H1 (cell line): Measurements from ENCODE around the gene CPD. TPM values are rescaled to one million over a fixed set of nuclear protein-coding genes. Genes with fewer than 3 reads are reported as not detected.

Experiments
- CTCF ChIA-PET: fragments of 300-600 bp; sonication (Branson Sonifier 250); formaldehyde crosslinking; loops from one replicate; lab custom pipeline; 2021; ENCODE audit not compliant: partially characterized antibody; lab: Charles Lee
- POLR2A ChIA-PET: fragments of 300-600 bp; sonication (Branson Sonifier 250); formaldehyde crosslinking; loops from one replicate; lab custom pipeline; 2021; ENCODE audit warnings: inconsistent platforms; ENCODE audit not compliant: partially characterized antibody; lab: Charles Lee
- DNase-seq, 2 experiments: peaks; one replicate each; pipeline versions ENCODE4 v3.0.0 to v3.0.0-alpha.2; 2010 to 2022; ENCODE audit warnings: low spot score in 2 of 2, low read depth in 1 of 2, mixed read lengths in 1 of 2
- FAIRE-seq: peaks from 2 replicates; lab custom pipeline; 2011; peaks lifted over from hg19 to GRCh38; lab: Jason Lieb, UNC
- H2AFZ ChIP-seq: 2 replicates; pipeline ENCODE4 v1.8.1; 2012; ENCODE audit warnings: low read length, inconsistent platforms
- H2AK5ac ChIP-seq: 2 replicates; pipeline ENCODE4 v1.6.1; 2013; ENCODE audit warnings: low read depth, low read length
- H2BK120ac ChIP-seq: replicated peaks from 2 replicates; pipeline ENCODE3; 2013; ENCODE audit warnings: low read depth, low read length, inconsistent platforms
- H2BK12ac ChIP-seq: 2 replicates; pipeline ENCODE4 v1.6.1; 2013; ENCODE audit warnings: low read depth, low read length
- H2BK15ac ChIP-seq: 2 replicates; pipeline ENCODE4 v1.6.1; 2013; ENCODE audit warnings: low read length
- H2BK20ac ChIP-seq: 2 replicates; pipeline ENCODE4 v1.6.1; 2013; ENCODE audit warnings: low read length
- H2BK5ac ChIP-seq: 2 replicates; pipeline ENCODE4 v1.6.1; 2013; ENCODE audit warnings: low read depth, low read length
- H3K14ac ChIP-seq: 2 replicates; pipeline ENCODE4 v1.6.1; 2013; ENCODE audit warnings: inconsistent platforms; ENCODE audit not compliant: insufficient read length
- H3K18ac ChIP-seq: 2 replicates; pipeline ENCODE4 v1.6.1; 2013; ENCODE audit warnings: low read length; ENCODE audit errors: extremely low read depth
- H3K23ac ChIP-seq: 2 replicates; pipeline ENCODE4 v1.6.1; 2013; ENCODE audit warnings: inconsistent platforms; ENCODE audit not compliant: insufficient read length
- H3K23me2 ChIP-seq: 2 replicates; pipeline ENCODE4 v1.6.1; 2013; ENCODE audit warnings: low read depth, low read length
- H3K27ac ChIP-seq: 2 replicates; pipeline ENCODE4 v1.6.1; 2011; ENCODE audit warnings: low read depth, low read length, inconsistent platforms
- H3K27me3 ChIP-seq, 4 experiments: replicated peaks in 1 of 4; 1 replicate in 1 of 4; 2 replicates in 3 of 4; pipeline versions ENCODE4 v1.6.1 to v1.8.1; 2011 to 2013; ENCODE audit warnings: low read length in 3 of 4, mild to moderate bottlenecking in 3 of 4, inconsistent platforms in 2 of 4, mixed read lengths in 2 of 4, moderate library complexity in 1 of 4; ENCODE audit not compliant: control insufficient read depth in 3 of 4, insufficient read depth in 3 of 4; ENCODE audit errors: extremely low read depth in 1 of 4
- H3K36me3 ChIP-seq, 4 experiments: 2 replicates each; pipeline versions ENCODE4 v1.6.1 to v1.8.1; 2011 to 2013; ENCODE audit warnings: mild to moderate bottlenecking in 4 of 4, low read length in 3 of 4, moderate library complexity in 2 of 4, control low read depth in 1 of 4, inconsistent platforms in 1 of 4; ENCODE audit not compliant: insufficient read depth in 4 of 4, control insufficient read depth in 2 of 4
- H3K4ac ChIP-seq: replicated peaks from 2 replicates; pipeline ENCODE3; 2013; ENCODE audit warnings: low read length, low read depth, mixed read lengths, inconsistent platforms; ENCODE audit not compliant: insufficient read length
- H3K4me1 ChIP-seq, 4 experiments: replicated peaks in 1 of 4; 1 replicate in 1 of 4; 2 replicates in 3 of 4; pipeline versions ENCODE4 v1.6.1 to v1.8.1; 2011 to 2013; ENCODE audit warnings: low read length in 3 of 4, inconsistent platforms in 2 of 4, mixed read lengths in 1 of 4; ENCODE audit not compliant: insufficient read depth in 4 of 4, control insufficient read depth in 3 of 4
- H3K4me2 ChIP-seq, 2 experiments: 2 replicates each; pipeline versions ENCODE4 v1.6.1 to v1.8.1; 2011 to 2013; ENCODE audit warnings: low read depth in 2 of 2, low read length in 2 of 2, control low read depth in 1 of 2, inconsistent platforms in 1 of 2, mild to moderate bottlenecking in 1 of 2; ENCODE audit not compliant: insufficient read depth in 1 of 2
- H3K4me3 ChIP-seq, 4 experiments: fragments of 200-600, 300-600 bp in 1 of 4; sonication (generic), shearing (Covaris generic), sonication (Bioruptor Twin) in 1 of 4; 2 replicates each; pipeline versions ENCODE4 v1.5.1 to v1.8.1; 2011 to 2016; ENCODE audit warnings: low read length in 4 of 4, low read depth in 3 of 4, control low read depth in 2 of 4, inconsistent platforms in 2 of 4, mild to moderate bottlenecking in 2 of 4, mixed read lengths in 1 of 4, moderate library complexity in 1 of 4; ENCODE audit not compliant: insufficient read depth in 2 of 4; ENCODE audit errors: extremely low read depth in 1 of 4
- H3K56ac ChIP-seq: replicated peaks from 2 replicates; pipeline ENCODE3; 2013; ENCODE audit warnings: low read depth, mild to moderate bottlenecking, mixed read lengths, low read length, inconsistent platforms; ENCODE audit not compliant: insufficient read length
- H3K79me1 ChIP-seq: 2 replicates; pipeline ENCODE4 v1.6.1; 2013; ENCODE audit warnings: low read depth, low read length, control low read depth
- H3K79me2 ChIP-seq, 2 experiments: 2 replicates each; pipeline versions ENCODE4 v1.6.1 to v1.8.1; 2012 to 2013; ENCODE audit warnings: low read length in 2 of 2, mild to moderate bottlenecking in 2 of 2, inconsistent platforms in 1 of 2; ENCODE audit not compliant: insufficient read depth in 2 of 2, control insufficient read depth in 1 of 2
- H3K9ac ChIP-seq, 4 experiments: replicated peaks in 1 of 4; 1 replicate in 1 of 4; 2 replicates in 3 of 4; pipeline versions ENCODE4 v1.6.1 to v1.8.1; 2011 to 2013; ENCODE audit warnings: low read depth in 3 of 4, low read length in 3 of 4, control low read depth in 2 of 4, mild to moderate bottlenecking in 2 of 4, moderate library complexity in 2 of 4, inconsistent platforms in 1 of 4; ENCODE audit errors: extremely low read depth in 1 of 4
- H3K9me3 ChIP-seq, 2 experiments: 2 replicates each; pipeline versions ENCODE4 v1.6.1 to v1.8.1; 2012 to 2013; ENCODE audit warnings: mild to moderate bottlenecking in 2 of 2, moderate library complexity in 2 of 2, control low read depth in 1 of 2, inconsistent platforms in 1 of 2, low read depth in 1 of 2, low read length in 1 of 2, mixed read lengths in 1 of 2; ENCODE audit not compliant: insufficient read depth in 2 of 2
- H4K20me1 ChIP-seq, 2 experiments: replicated peaks in 1 of 2; 2 replicates each; pipeline versions ENCODE3 to v1.8.1; 2011 to 2013; ENCODE audit warnings: inconsistent platforms in 2 of 2, low read length in 2 of 2, mild to moderate bottlenecking in 1 of 2; ENCODE audit not compliant: insufficient read depth in 2 of 2, control insufficient read depth in 1 of 2
- H4K5ac ChIP-seq: 2 replicates; pipeline ENCODE4 v1.6.1; 2013; ENCODE audit warnings: low read length, low read depth, mixed read lengths, inconsistent platforms; ENCODE audit not compliant: insufficient read length
- H4K8ac ChIP-seq: 2 replicates; pipeline ENCODE4 v1.8.0; 2013; ENCODE audit warnings: mild to moderate bottlenecking, moderate library complexity, low read length, inconsistent platforms; ENCODE audit not compliant: insufficient read depth; ENCODE audit errors: extremely low read depth
- H4K91ac ChIP-seq: replicated peaks from 2 replicates; pipeline ENCODE3; 2013; ENCODE audit warnings: low read length, mixed read lengths, inconsistent platforms; ENCODE audit not compliant: insufficient read length
- ASH2L ChIP-seq: fragments of 200-600, 300-600 bp; sonication (generic); IDR thresholded peaks from one replicate; pipeline ENCODE4 v1.7.1; 2017; ENCODE audit warnings: low read length
- HDAC2 ChIP-seq, 2 experiments: fragments of 300-600 bp in 1 of 2; sonication (generic) in 1 of 2; IDR thresholded peaks; 2 replicates each; pipeline ENCODE4 v1.6.1; 2011 to 2012; ENCODE audit warnings: low read depth in 2 of 2, low read length in 2 of 2, mild to moderate bottlenecking in 2 of 2, moderate library complexity in 2 of 2, borderline replicate concordance in 1 of 2, inconsistent platforms in 1 of 2
- KDM5A ChIP-seq: fragments of 200-600 bp; IDR thresholded peaks from 2 replicates; pipeline ENCODE4 v1.7.1; 2012; ENCODE audit warnings: mild to moderate bottlenecking, low read length, inconsistent platforms, mixed read lengths
- MAFK ChIP-seq: IDR thresholded peaks from 2 replicates; pipeline ENCODE4 v1.6.1; 2012; ENCODE audit warnings: low read depth, mild to moderate bottlenecking, improper control_type of control experiment, low read length
- NRF1 ChIP-seq: IDR thresholded peaks from 2 replicates; pipeline ENCODE4 v1.6.1; 2011; ENCODE audit warnings: mild to moderate bottlenecking, low read depth, low read length, improper control_type of control experiment
- POLR2A ChIP-seq, 2 experiments: IDR thresholded peaks; 1 replicate in 1 of 2; 2 replicates in 1 of 2; pipeline ENCODE4 v1.6.1; 2011; ENCODE audit warnings: low read depth in 2 of 2, low read length in 2 of 2, mild to moderate bottlenecking in 2 of 2; ENCODE audit errors: control extremely low read depth in 1 of 2
- SAP30 ChIP-seq: fragments of 300-600 bp; sonication (generic); IDR thresholded peaks from 2 replicates; pipeline ENCODE4 v1.7.1; 2012; ENCODE audit warnings: low read length, moderate library complexity, mild to moderate bottlenecking, inconsistent platforms; ENCODE audit not compliant: insufficient read depth, insufficient replicate concordance
- SIRT6 ChIP-seq: IDR thresholded peaks from one replicate; pipeline ENCODE4 v1.7.1; 2012; ENCODE audit warnings: low read length, inconsistent platforms
- SP2 ChIP-seq: IDR thresholded peaks from 2 replicates; pipeline ENCODE4 v1.6.1; 2012; ENCODE audit warnings: mild to moderate bottlenecking, low read length, inconsistent platforms
- TBP ChIP-seq: IDR thresholded peaks from 2 replicates; pipeline ENCODE4 v1.6.1; 2011; ENCODE audit warnings: low read depth, low read length, improper control_type of control experiment
- YY1 ChIP-seq: IDR thresholded peaks from 2 replicates; pipeline ENCODE4 v1.6.1; 2011; ENCODE audit warnings: low read depth, mild to moderate bottlenecking, low read length
- WGBS, 2 experiments: shearing (Covaris generic) in 1 of 2; methylation state at CpG; one replicate each; pipeline versions ENCODE4 v1.1.6 to v1.1.7; 2013 to 2015; ENCODE audit warnings: low lambda C conversion rate in 2 of 2, mixed read lengths in 2 of 2, inconsistent platforms in 1 of 2, low coverage in 1 of 2, missing lambda C conversion rate in 1 of 2; ENCODE audit not compliant: insufficient replicate concordance in 2 of 2, insufficient coverage in 1 of 2, insufficient read length in 1 of 2; ENCODE audit errors: extremely low coverage in 1 of 2, missing lambda C conversion rate in 1 of 2; 5-methylcytosine and 5-hydroxymethylcytosine counted together
- polyA plus RNA-seq, 7 experiments: library from polyadenylated mRNA; depleted of rRNA in 3 of 7; stranded (reverse) in 5 of 7; unstranded in 2 of 7; fragments of >200 nt in 5 of 7; fragments of 200-250 nt in 2 of 7; gene quantifications; 1 replicate in 5 of 7; 2 replicates in 1 of 7; 4 replicates in 1 of 7; pipeline versions ENCODE4 v1.2.1 to v1.2.3, GENCODE V29; 2011 to 2013; ENCODE audit warnings: missing spikeins in 2 of 7, mixed read lengths in 2 of 7
- total RNA-seq: library from RNA; stranded (reverse); fragmentation: NEBNext Ultra II Directional; extraction: Animal tissue kit (Norgen Biotek cat#: 25700); gene quantifications from 2 replicates; pipeline ENCODE4 v1.2.1, GENCODE V29; 2021
- TF ChIP-seq, protein P1 (sequence below): IDR thresholded peaks from 2 replicates; pipeline ENCODE4 v1.6.1; 2012; ENCODE audit warnings: inconsistent platforms

CPD gene
- total and polyA plus RNA-seq, 2 of the 8 experiments (the other 6 are each of a cell fraction or from before 2014, with no cell fraction given), result 8.6 to 46.2 TPM

DNA sequence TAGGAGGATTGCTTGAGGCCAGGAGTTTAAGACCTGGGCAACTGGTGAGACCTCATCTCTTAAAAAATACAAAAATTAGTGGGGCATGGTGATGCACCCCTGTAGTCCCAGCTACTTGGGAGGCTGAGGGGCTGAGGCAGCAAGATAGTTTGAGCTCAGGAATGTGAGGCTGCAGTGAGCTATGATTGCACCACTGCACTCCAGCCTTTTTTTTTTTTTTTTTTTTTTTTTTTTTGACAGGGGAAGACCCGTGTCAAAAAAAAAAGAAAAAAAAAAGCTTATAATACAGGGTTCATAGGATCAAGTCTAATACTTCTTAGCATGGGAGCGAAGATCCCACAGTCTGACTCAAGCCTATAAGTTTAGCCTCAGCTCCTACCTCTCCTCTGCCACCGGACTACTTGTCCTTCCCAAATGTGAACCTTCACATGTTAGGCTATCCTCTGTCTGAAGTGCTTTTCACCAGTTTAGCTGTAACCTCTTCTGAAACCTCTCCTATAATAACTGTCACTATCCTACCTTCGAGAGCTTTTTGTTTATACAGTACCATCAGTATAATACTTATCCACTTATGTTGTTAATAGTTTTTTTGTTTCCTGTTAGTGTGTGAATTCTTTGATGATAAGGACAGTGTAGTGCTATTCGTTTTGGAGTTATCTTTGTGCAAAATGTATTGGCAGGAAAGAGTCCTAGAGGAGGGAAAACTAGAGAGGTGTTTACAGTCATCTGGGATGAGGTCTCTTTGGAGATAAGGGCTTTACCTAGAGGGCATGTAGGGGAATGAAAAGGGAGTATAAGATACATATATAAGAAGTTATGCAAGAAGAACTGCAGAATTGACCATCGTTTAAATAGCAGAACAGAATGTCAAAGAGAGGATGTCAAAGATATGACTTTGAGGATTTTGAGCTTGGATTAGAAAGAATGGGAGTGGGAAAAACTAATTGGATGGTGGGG lies 15.5 kb downstream of the CPD start:
- DNase-seq (no peak), FAIRE-seq (no peak)
- Histone ChIP-seq H3K27me3 (no peaks in the 10 kb centered on the region), H3K36me3 (peaks cover 0 to 4% (median 0%) of the 10 kb centered on the region in 4 experiments; a peak in 1 of 8 replicates), H2BK120ac (no peak overlapping the region), H3K4me1 (no peaks in the 10 kb centered on the region), H3K79me2 (no peaks in the 10 kb centered on the region; a peak in 1 of 4 replicates), H3K9me3 (no peaks in the 10 kb centered on the region), H3K23me2 (no peaks in the 10 kb centered on the region; the same call in 1 of the 2 replicates)
- CTCF ChIA-PET, result no interaction called here
- TF ChIP-seq NRF1 (no peak), MAFK (no peak), KDM5A (no peak), SIRT6 (no peak), SP2 (no peak), ASH2L (no peak), POLR2A (IDR thresholded peaks at IDR 0.05; ENCODE audit: control extremely low read depth in 1 of 2, low read depth in 2 of 2, low read length in 2 of 2) (no peak), SAP30 (no peak), HDAC2 (IDR thresholded peaks at IDR 0.05; ENCODE audit: borderline replicate concordance in 1 of 2, low read depth in 2 of 2, low read length in 2 of 2) (no peak), YY1 (no peak), TBP (no peak)
- TF ChIP-seq, protein P1, sequence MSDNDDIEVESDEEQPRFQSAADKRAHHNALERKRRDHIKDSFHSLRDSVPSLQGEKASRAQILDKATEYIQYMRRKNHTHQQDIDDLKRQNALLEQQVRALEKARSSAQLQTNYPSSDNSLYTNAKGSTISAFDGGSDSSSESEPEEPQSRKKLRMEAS, result no peak
- TF ChIP-seq, all 59 proteins: peak for 0
- H3K14ac ChIP-seq, result no peak overlapping the region
- H4K8ac ChIP-seq, result no peak overlapping the region
- H3K27ac ChIP-seq, result no peak overlapping the region
- H4K5ac ChIP-seq, result no peak overlapping the region
- H4K20me1 ChIP-seq, result no peaks in the 10 kb centered on the region
- no peak overlapping the region for H2BK12ac ChIP-seq
- no peak overlapping the region for H4K91ac ChIP-seq
- H3K9ac ChIP-seq, result no peak overlapping the region; a peak in 1 of 7 replicates
- POLR2A ChIA-PET, result no interaction called here
- WGBS, 2 experiments, result 81% methylated on average over 5 of the region's 6 CpGs; no CpG with 5 or more reads in 1 of the 2 experiments
- no peak overlapping the region for H2BK15ac ChIP-seq
- H3K56ac ChIP-seq, result no peak overlapping the region
- no peaks in the 10 kb centered on the region for H3K79me1 ChIP-seq
- no peak overlapping the region for H3K4ac ChIP-seq
- no peak overlapping the region for H3K18ac ChIP-seq
- H2BK5ac ChIP-seq, result no peak overlapping the region
- H2AK5ac ChIP-seq, result no peak overlapping the region
- H2AFZ ChIP-seq, result no peak overlapping the region
- no peak overlapping the region for H3K23ac ChIP-seq
- no peak overlapping the region for H3K4me3 ChIP-seq
- no peak overlapping the region for H3K4me2 ChIP-seq
- no peak overlapping the region for H2BK20ac ChIP-seq
